PC-3 (cell line): Measurements from ENCODE around the gene SHCBP1L. TPM values are rescaled to one million over a fixed set of nuclear protein-coding genes. Genes with fewer than 3 reads are reported as not detected.

Experiments used
- ATAC-seq: fragments of 200-7000 bp; cut with Tn5 transposase; 2 replicates; pipeline ENCODE4 v1.9.1; 2020; ENCODE audit warnings: mild to moderate bottlenecking, moderate library complexity
- BruUV-seq: library from RNA; stranded (reverse); fragments of 400-500 nt; replicated peaks from 2 replicates; lab custom pipeline; 2021; lab: Mats Ljungman, UMichigan
- CTCF ChIA-PET: fragments of 300-600 bp; sonication (Branson Sonifier 250); formaldehyde crosslinking; loops from one replicate; lab custom pipeline; 2022; ENCODE audit warnings: antibody characterized with exemption; lab: Charles Lee
- POLR2A ChIA-PET: fragments of 300-600 bp; sonication (Branson Sonifier 250); formaldehyde crosslinking; loops from one replicate; lab custom pipeline; 2022; ENCODE audit warnings: antibody characterized with exemption; ENCODE audit not compliant: unreplicated experiment; lab: Charles Lee
- DNase-seq: peaks from one replicate; pipeline ENCODE4 v3.0.0-alpha.2; 2015
- H2AFZ ChIP-seq: fragments of 300-600 bp; sonication (generic); 2 replicates; pipeline ENCODE4 v1.6.0; 2016; ENCODE audit warnings: antibody characterized with exemption, low read length
- H3F3A ChIP-seq: fragments of 300-600 bp; sonication (generic); one replicate; pipeline ENCODE4 v1.6.0; 2017; ENCODE audit warnings: antibody characterized with exemption, low read length, control low read depth, mild to moderate bottlenecking; ENCODE audit not compliant: unreplicated experiment
- H3K27ac ChIP-seq: fragments of 300-600 bp; sonication (generic); 2 replicates; pipeline ENCODE4 v1.5.1; 2016; ENCODE audit warnings: mild to moderate bottlenecking, low read length
- H3K27me3 ChIP-seq: fragments of 300-600 bp; sonication (generic); 2 replicates; pipeline ENCODE4 v1.6.1; 2016; ENCODE audit warnings: low read length, mixed read lengths
- H3K36me3 ChIP-seq: fragments of 300-600 bp; sonication (generic); 2 replicates; pipeline ENCODE4 v1.6.1; 2016; ENCODE audit warnings: low read depth, mixed run types, low read length, mixed read lengths
- H3K4me1 ChIP-seq: fragments of 300-600 bp; sonication (generic); 2 replicates; pipeline ENCODE4 v1.5.1; 2016; ENCODE audit warnings: low read length; ENCODE audit not compliant: insufficient read depth
- H3K4me2 ChIP-seq: fragments of 300-600 bp; sonication (generic); 2 replicates; pipeline ENCODE4 v1.6.0; 2016; ENCODE audit warnings: low read length
- H3K4me3 ChIP-seq: fragments of 300-600 bp; sonication (generic); 2 replicates; pipeline ENCODE4 v1.5.1; 2016; ENCODE audit warnings: mild to moderate bottlenecking, low read length, mixed read lengths
- H3K79me2 ChIP-seq: fragments of 300-600 bp; sonication (generic); 2 replicates; pipeline ENCODE4 v1.6.1; 2017; ENCODE audit warnings: low read length, mixed read lengths
- H3K9ac ChIP-seq: fragments of 300-600 bp; sonication (generic); 2 replicates; pipeline ENCODE4 v1.6.0; 2016; ENCODE audit warnings: mild to moderate bottlenecking, low read length
- H3K9me2 ChIP-seq: fragments of 300-600 bp; sonication (generic); replicated peaks from 2 replicates; pipeline ENCODE4 v1.6.1; 2016; ENCODE audit warnings: mixed run types, low read length, mixed read lengths
- H3K9me3 ChIP-seq: fragments of 300-600 bp; sonication (generic); 2 replicates; pipeline ENCODE4 v1.6.1; 2016; ENCODE audit warnings: low read length, mixed read lengths
- H4K20me1 ChIP-seq: fragments of 300-600 bp; sonication (generic); 2 replicates; pipeline ENCODE4 v1.6.1; 2016; ENCODE audit warnings: low read length, mixed read lengths
- EZH2 ChIP-seq: fragments of 300-600 bp; sonication (generic); IDR thresholded peaks from one replicate; pipeline ENCODE4 v1.6.1; 2017; ENCODE audit warnings: antibody characterized with exemption, mild to moderate bottlenecking, low read length; ENCODE audit not compliant: unreplicated experiment
- EZH2phosphoT487 ChIP-seq: fragments of 300-600 bp; sonication (generic); IDR thresholded peaks from 2 replicates; pipeline ENCODE4 v1.6.1; 2018; ENCODE audit warnings: mild to moderate bottlenecking, antibody characterized with exemption, low read length, borderline replicate concordance
- intact Hi-C: fragments of 100-400 bp; cut with micrococcal nuclease; formaldehyde crosslinking; loops from 2 replicates; pipeline ENCODE4 v1.9.0; 2023
- total RNA-seq: library from RNA; depleted of rRNA; stranded (reverse); fragments of >200 nt; gene quantifications from 2 replicates; pipeline ENCODE4 v1.2.3, GENCODE V29; 2014
- TF ChIP-seq, protein P1 (sequence below): fragments of 300-600 bp; sonication (generic); conservative IDR thresholded peaks from 2 replicates; pipeline ENCODE4 v1.5.1; 2017; ENCODE audit warnings: antibody characterized with exemption, low read depth, mild to moderate bottlenecking, low read length

The SHCBP1L gene
- total RNA-seq, 1 experiment from 2014 or later: not detected

DNA sequence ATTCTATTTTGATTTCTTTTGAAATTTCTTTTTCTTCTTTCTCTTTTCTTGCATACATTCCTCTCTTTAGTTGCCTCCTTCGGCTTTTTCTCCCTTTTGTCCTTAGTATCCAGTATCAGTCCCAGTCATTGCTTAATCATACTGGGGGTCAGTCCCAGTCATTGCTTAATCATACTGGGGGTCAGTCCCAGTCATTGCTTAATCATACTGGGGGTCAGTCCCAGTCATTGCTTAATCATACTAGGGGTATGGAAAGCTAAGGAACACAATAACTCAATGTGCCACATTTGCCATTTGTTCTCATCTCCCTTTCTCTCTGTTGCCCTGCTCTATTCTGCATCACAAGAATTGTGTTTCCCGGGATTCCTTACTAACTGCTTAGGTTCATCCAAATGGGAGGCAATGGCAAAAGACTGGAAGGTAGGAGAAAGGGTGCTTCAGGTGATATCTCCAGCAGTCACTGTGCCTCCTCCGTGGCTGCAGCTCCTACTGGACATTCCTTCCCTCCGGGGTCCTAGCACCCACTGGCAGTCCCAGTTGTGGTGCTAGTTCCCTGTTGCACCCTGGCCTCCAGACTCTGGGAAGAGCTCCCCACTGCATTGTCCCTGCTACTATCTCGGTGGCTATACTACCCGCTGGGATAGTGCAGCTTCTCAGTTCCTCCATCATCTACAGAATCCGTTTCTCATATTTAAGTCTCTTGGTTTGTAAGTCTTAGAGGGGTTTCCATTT is 37.6 kb upstream of the SHCBP1L start:
- no peak for TF ChIP-seq EZH2
- no peak for TF ChIP-seq EZH2phosphoT487
- TF ChIP-seq, protein P1, sequence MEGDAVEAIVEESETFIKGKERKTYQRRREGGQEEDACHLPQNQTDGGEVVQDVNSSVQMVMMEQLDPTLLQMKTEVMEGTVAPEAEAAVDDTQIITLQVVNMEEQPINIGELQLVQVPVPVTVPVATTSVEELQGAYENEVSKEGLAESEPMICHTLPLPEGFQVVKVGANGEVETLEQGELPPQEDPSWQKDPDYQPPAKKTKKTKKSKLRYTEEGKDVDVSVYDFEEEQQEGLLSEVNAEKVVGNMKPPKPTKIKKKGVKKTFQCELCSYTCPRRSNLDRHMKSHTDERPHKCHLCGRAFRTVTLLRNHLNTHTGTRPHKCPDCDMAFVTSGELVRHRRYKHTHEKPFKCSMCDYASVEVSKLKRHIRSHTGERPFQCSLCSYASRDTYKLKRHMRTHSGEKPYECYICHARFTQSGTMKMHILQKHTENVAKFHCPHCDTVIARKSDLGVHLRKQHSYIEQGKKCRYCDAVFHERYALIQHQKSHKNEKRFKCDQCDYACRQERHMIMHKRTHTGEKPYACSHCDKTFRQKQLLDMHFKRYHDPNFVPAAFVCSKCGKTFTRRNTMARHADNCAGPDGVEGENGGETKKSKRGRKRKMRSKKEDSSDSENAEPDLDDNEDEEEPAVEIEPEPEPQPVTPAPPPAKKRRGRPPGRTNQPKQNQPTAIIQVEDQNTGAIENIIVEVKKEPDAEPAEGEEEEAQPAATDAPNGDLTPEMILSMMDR: no peak
- Histone ChIP-seq H3K9me3 (no peaks in the 10 kb centered on the region), H3K4me3 (0 out of 2 replicates have a peak overlapping the region, but pooled peaks have one; percentile 7), H3F3A (no peaks in the 10 kb centered on the region), H2AFZ (no peak overlapping the region), H3K27ac (peak overlapping the region; percentile 76), H3K9ac (no peak overlapping the region; the same call in 1 of the 2 replicates), H3K4me2 (peak overlapping the region; percentile 55), H4K20me1 (no peaks in the 10 kb centered on the region), H3K79me2 (no peaks in the 10 kb centered on the region), H3K9me2 (no peaks in the 10 kb centered on the region), H3K4me1 (peaks cover 12% of the 10 kb centered on the region), H3K27me3 (no peaks in the 10 kb centered on the region), H3K36me3 (no peaks in the 10 kb centered on the region)
- CTCF ChIA-PET: no interaction called here
- intact Hi-C loops: no loop called here
- no TSS peak for BruUV-seq
- ATAC-seq (peak; percentile 94), DNase-seq (peak; percentile 50)
- POLR2A ChIA-PET: no interaction called here

DNA sequence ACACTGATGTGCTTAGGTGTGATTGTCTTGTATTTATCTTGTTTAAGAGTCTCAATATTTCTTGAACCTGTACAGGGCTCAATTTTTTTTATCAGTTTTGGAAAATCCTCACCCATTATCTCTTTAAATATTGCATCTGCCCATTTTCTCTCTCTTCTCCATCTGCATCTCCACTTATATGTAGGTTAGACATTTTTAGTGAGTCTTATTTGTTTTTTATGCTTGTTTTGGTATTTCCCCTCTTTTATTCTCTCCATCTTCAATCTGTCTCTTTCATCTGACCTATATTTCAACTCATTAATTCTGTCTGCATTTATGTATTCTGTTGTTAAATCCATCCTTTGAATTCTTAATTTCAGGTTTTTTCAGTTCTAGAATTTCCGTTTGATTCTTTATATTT is 32.9 kb upstream of the SHCBP1L start:
- H3K9ac ChIP-seq: no peak overlapping the region
- H3K27me3 ChIP-seq: no peaks in the 10 kb centered on the region
- H4K20me1 ChIP-seq: no peaks in the 10 kb centered on the region
- ATAC-seq (no peak), DNase-seq (no peak)
- H3K79me2 ChIP-seq: no peaks in the 10 kb centered on the region
- H3K9me2 ChIP-seq: no peaks in the 10 kb centered on the region
- H3K4me2 ChIP-seq: no peak overlapping the region
- intact Hi-C loops: no loop called here
- BruUV-seq: no TSS peak
- ChIA-PET POLR2A (no interaction called here), CTCF (no interaction called here)
- H3K36me3 ChIP-seq: no peaks in the 10 kb centered on the region
- H3K4me1 ChIP-seq: peaks cover 10% of the 10 kb centered on the region
- no peak overlapping the region for H2AFZ ChIP-seq
- no peaks in the 10 kb centered on the region for H3F3A ChIP-seq
- no peak overlapping the region for H3K27ac ChIP-seq
- H3K4me3 ChIP-seq: no peak overlapping the region
- no peaks in the 10 kb centered on the region for H3K9me3 ChIP-seq
- no peak for TF ChIP-seq EZH2
- no peak for TF ChIP-seq EZH2phosphoT487
- TF ChIP-seq, protein P1: no peak

DNA sequence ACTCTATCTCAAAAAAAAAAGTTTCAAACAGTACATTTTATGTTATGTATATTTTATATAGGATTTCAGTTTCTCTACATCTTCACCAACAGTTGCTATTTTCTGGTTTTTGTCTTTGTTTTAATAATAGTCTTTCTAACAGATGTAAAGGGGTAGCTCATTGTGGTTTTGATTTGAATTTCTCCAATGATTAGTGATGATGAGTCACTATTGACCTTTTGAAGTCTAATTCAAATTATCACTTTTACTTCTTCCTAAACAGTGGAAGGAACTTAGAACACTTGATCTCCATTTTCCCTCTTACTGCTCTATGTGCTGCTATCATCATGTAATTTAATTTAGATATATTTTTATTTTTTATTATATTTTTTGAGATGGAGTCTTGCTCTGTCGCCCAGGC is 31.7 kb upstream of the SHCBP1L start:
- H3K4me2 ChIP-seq: no peak overlapping the region
- no peaks in the 10 kb centered on the region for H3F3A ChIP-seq
- H2AFZ ChIP-seq: no peak overlapping the region
- ATAC-seq: no peak
- H3K79me2 ChIP-seq: no peaks in the 10 kb centered on the region
- DNase-seq: no peak
- no peaks in the 10 kb centered on the region for H3K27me3 ChIP-seq
- no peaks in the 10 kb centered on the region for H4K20me1 ChIP-seq
- intact Hi-C loops: no loop called here
- no peak overlapping the region for H3K9ac ChIP-seq
- no peak overlapping the region for H3K27ac ChIP-seq
- peaks cover under 1% of the 10 kb centered on the region; the same call in 1 of the 2 replicates for H3K4me1 ChIP-seq
- ChIA-PET CTCF (interaction anchor here (0.7 kb wide), 1 partner anchor 13 kb away, joined by 3 read pairs; no protein-coding TSS in a partner anchor), POLR2A (interaction anchor here (0.6 kb wide), 1 partner anchor 747 kb away, joined by 3 read pairs; no protein-coding TSS in a partner anchor)
- H3K4me3 ChIP-seq: no peak overlapping the region
- no TSS peak for BruUV-seq
- H3K9me2 ChIP-seq: no peaks in the 10 kb centered on the region
- H3K36me3 ChIP-seq: no peaks in the 10 kb centered on the region
- TF ChIP-seq EZH2: no peak
- no peak for TF ChIP-seq EZH2phosphoT487
- TF ChIP-seq, protein P1: no peak
- H3K9me3 ChIP-seq: no peaks in the 10 kb centered on the region
